Right lung (tissue), 5 donors: ENCODE measurements around the gene PARN. TPM values are rescaled to one million over a fixed set of nuclear protein-coding genes. Genes with fewer than 3 reads are reported as not detected.
A peak's percentile ranks its signal among the peaks of the same experiment; 100 is the strongest.
"Not testable (repeated sequence)": the region's sequence is repeated elsewhere in the genome, so short reads cannot be mapped to it uniquely, and the experiment has no call there.

Experiments used
- DNase-seq, 2 donors: peaks; one replicate each; pipeline ENCODE4 v3.0.0-alpha.2; 2013
- polyA plus RNA-seq, 5 donors: library from polyadenylated mRNA; unstranded; fragments of 120-200 nt; gene quantifications; one replicate each; pipeline versions ENCODE4 v1.2.1 to v1.2.3, GENCODE V29; 2013; ENCODE audit warnings: inconsistent platforms in 1 of 5, low replicate concordance in 1 of 5; ENCODE audit not compliant: insufficient read length in 5 of 5, insufficient read depth in 1 of 5

Gene PARN
- polyA plus RNA-seq, 5 donors = 24.4 to 30.1 (median 27.3) TPM

GRCh38 chr16:14437426-14437825 is 192.6 kb downstream of the PARN start:
- no peak for DNase-seq

- no peak for DNase-seq
These were observed 193.6 kb downstream of the PARN start for GRCh38 chr16:14436401-14436955.

- DNase-seq = no peak
These were observed 195.2 kb downstream of the PARN start for GRCh38 chr16:14434860-14435259.

- DNase-seq = not testable (repeated sequence)
These were observed 201.0 kb downstream of the PARN start for GRCh38 chr16:14428971-14429637.

- DNase-seq = no peak
These were observed 202.0 kb downstream of the PARN start for GRCh38 chr16:14428043-14428442.

GRCh38 chr16:14427371-14427948 is 202.6 kb downstream of the PARN start:
- DNase-seq = no peak

GRCh38 chr16:14424595-14424994 is 205.5 kb downstream of the PARN start:
- DNase-seq = no peak

- DNase-seq = no peak
These were observed 206.7 kb downstream of the PARN start for GRCh38 chr16:14423344-14423743.

GRCh38 chr16:14420721-14421488 is 209.2 kb downstream of the PARN start:
- DNase-seq = peak; percentile 62 to 66

GRCh38 chr16:14420243-14420642 is 209.8 kb downstream of the PARN start:
- not testable (repeated sequence) for DNase-seq

GRCh38 chr16:14419817-14420216 is 210.2 kb downstream of the PARN start:
- no peak for DNase-seq

- no peak for DNase-seq
These were observed 211.2 kb downstream of the PARN start for GRCh38 chr16:14418795-14419225.

- no peak for DNase-seq
These were observed 213.9 kb downstream of the PARN start for GRCh38 chr16:14416184-14416583.

GRCh38 chr16:14415291-14415690 is 214.8 kb downstream of the PARN start:
- no peak for DNase-seq

- no peak for DNase-seq
These were observed 220.5 kb downstream of the PARN start for GRCh38 chr16:14409563-14409962.

- no peak for DNase-seq
These were observed 222.2 kb downstream of the PARN start for GRCh38 chr16:14407786-14408399.

GRCh38 chr16:14405611-14406537 is 224.2 kb downstream of the PARN start:
- no peak for DNase-seq

- not testable (repeated sequence) for DNase-seq
These were observed 227.1 kb downstream of the PARN start for GRCh38 chr16:14403001-14403389.

GRCh38 chr16:14402114-14403000 is 227.7 kb downstream of the PARN start:
- not testable (repeated sequence) for DNase-seq

GRCh38 chr16:14401711-14402061 is 228.4 kb downstream of the PARN start:
- not testable (repeated sequence) for DNase-seq
